Measurements from ENCODE around the gene GNLY. TPM values are rescaled to one million over a fixed set of nuclear protein-coding genes. Genes with fewer than 3 reads are reported as not detected.
"Not testable (repeated sequence)": the region's sequence is repeated elsewhere in the genome, so short reads cannot be mapped to it uniquely, and the experiment has no call there.

Gene GNLY
- total RNA-seq, 4 donors from 2014 or later, result 0.63 to 4.2 (median 0.98) TPM; not detected in 1

DNA sequence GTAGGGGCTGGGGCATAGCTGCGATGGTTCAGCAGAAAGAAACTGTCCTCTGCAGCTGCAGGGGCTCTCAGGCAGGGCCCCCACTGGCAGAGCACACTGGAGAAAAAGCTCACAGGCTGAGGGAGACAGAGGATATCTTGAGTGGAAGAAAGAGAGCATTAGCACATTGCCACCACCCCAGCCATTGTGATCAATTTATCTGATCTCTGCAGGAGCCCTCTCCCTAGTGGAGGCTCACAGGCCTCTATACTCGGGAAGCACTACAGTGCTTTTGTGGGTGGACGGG, 25.4 kb upstream of the GNLY start:
- no peaks in the 10 kb centered on the region for H3K9me3 ChIP-seq
- TF ChIP-seq EP300 (IDR thresholded peaks at IDR 0.05) (no peak), CTCF (IDR thresholded peaks at IDR 0.05) (no peak), POLR2A (IDR thresholded peaks at IDR 0.05) (no peak)

GRCh38 chr2:85669549-85669948, 24.6 kb upstream of the GNLY start:
- whole genome bisulfite sequencing, 2 donors, result 73 to 85% methylated on average over 5 of the region's 5 CpGs
- Histone ChIP-seq H3K27me3 (no peaks in the 10 kb centered on the region), H3K9me3 (no peaks in the 10 kb centered on the region), H3K36me3 (no peaks in the 10 kb centered on the region), H3K27ac (no peak overlapping the region), H3K4me1 (no peaks in the 10 kb centered on the region), H3K4me3 (no peak overlapping the region)
- DNase-seq (ENCODE audit: low spot score in 2 of 2), result no peak
- no peak for TF ChIP-seq CTCF (IDR thresholded peaks at IDR 0.05)
- no peak for TF ChIP-seq POLR2A (IDR thresholded peaks at IDR 0.05)
- TF ChIP-seq EP300 (IDR thresholded peaks at IDR 0.05), result no peak

More for the DNA sequence above, 25.4 kb upstream of the GNLY start:
- Histone ChIP-seq H3K27me3 (no peaks in the 10 kb centered on the region), H3K4me3 (no peak overlapping the region), H3K36me3 (no peaks in the 10 kb centered on the region), H3K27ac (no peak overlapping the region), H3K4me1 (no peaks in the 10 kb centered on the region)
- 69 to 84% methylated on average over 3 of the region's 3 CpGs for WGBS, 2 donors
- no peak for DNase-seq (ENCODE audit: low spot score in 2 of 2)

GRCh38 chr2:85670416-85670815, 23.7 kb upstream of the GNLY start:
- 90 to 92% methylated on average over 13 of the region's 13 CpGs for WGBS, 2 donors
- not testable (repeated sequence) for H3K4me1 ChIP-seq; H3K27ac ChIP-seq; H3K36me3 ChIP-seq; H3K4me3 ChIP-seq; H3K9me3 ChIP-seq; H3K27me3 ChIP-seq; DNase-seq (ENCODE audit: low spot score in 2 of 2)

- no peak overlapping the region for H3K4me3 ChIP-seq
- no peaks in the 10 kb centered on the region for H3K36me3 ChIP-seq
- no peaks in the 10 kb centered on the region for H3K27me3 ChIP-seq
- no peaks in the 10 kb centered on the region for H3K9me3 ChIP-seq
- no peak for TF ChIP-seq CTCF (IDR thresholded peaks at IDR 0.05)
- no peak for TF ChIP-seq EP300 (IDR thresholded peaks at IDR 0.05)
- no peak for TF ChIP-seq POLR2A (IDR thresholded peaks at IDR 0.05)
- DNase-seq (ENCODE audit: low spot score in 2 of 2), result no peak
- WGBS, 2 donors, result 64 to 71% methylated on average over 9 of the region's 9 CpGs
- H3K27ac ChIP-seq, result no peak overlapping the region
- H3K4me1 ChIP-seq, result no peaks in the 10 kb centered on the region
Measured at GRCh38 chr2:85672456-85672855, 21.7 kb upstream of the GNLY start.

DNA sequence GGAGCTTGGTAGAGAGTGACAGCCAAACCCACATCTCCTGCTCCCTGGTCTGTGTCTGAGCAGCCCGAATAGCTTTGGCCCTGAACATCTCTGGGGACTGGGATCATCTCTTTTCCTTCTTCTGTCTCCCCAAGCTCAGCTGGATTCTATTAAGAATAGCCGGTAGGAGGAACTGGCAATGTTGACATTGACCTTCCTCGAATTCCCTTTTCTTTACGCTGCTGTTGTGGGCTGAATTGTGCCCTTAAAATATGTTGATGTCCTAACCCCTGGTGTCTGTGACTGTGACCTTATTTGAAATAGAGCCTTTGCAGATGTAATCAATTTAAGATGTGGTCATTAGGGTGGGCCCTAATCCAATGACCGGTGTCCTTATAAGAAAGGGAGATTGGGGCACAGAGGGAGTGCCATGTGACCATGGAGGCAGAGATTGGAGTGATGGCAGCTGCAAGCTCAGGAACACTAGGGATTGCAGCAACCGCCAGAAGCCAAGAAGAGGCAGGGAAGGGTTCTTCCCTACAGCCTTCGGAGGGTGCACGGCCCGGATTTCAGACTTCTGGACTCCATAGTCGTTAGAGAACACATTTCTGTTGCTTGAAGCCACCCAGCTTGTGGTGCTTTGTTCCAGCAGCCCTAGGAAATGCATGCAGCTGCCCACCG, 20.3 kb upstream of the GNLY start:
- WGBS, 2 donors, result 66 to 69% methylated on average over 11 of the region's 11 CpGs
- no peak for DNase-seq (ENCODE audit: low spot score in 2 of 2)
- Histone ChIP-seq H3K4me1 (peaks cover 0 to 6% (median 2%) of the 10 kb centered on the region in 4 donors), H3K27me3 (no peaks in the 10 kb centered on the region), H3K27ac (peak overlapping the region in 1 of 4 donors; percentile 8), H3K36me3 (no peaks in the 10 kb centered on the region), H3K4me3 (no peak overlapping the region), H3K9me3 (no peaks in the 10 kb centered on the region)
- TF ChIP-seq POLR2A (IDR thresholded peaks at IDR 0.05) (no peak), CTCF (IDR thresholded peaks at IDR 0.05) (no peak), EP300 (IDR thresholded peaks at IDR 0.05) (no peak)

DNA sequence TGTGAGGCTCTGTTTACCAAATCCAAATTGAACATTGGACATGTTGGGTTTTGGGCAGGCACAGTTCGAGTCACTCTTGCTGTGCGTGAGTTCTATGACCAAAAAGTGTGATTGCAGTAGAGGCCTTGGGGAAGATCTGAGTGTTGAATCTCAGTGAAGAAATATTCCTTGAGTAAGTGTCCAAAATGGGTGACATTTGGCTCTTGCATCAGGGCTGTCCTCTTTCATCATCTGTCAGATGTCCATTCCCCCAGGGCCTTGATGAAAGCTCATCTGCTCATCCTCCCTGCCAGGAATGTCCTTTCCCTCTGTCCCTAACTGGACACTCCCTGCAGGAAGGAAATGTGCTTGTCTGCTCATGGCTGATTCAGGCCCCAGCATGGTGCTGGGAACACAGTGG, 19.7 kb upstream of the GNLY start:
- Histone ChIP-seq H3K4me3 (no peak overlapping the region), H3K36me3 (no peaks in the 10 kb centered on the region), H3K9me3 (no peaks in the 10 kb centered on the region), H3K27ac (no peak overlapping the region), H3K27me3 (no peaks in the 10 kb centered on the region), H3K4me1 (peaks cover 0 to 12% (median 6%) of the 10 kb centered on the region in 4 donors)
- no peak for TF ChIP-seq CTCF (IDR thresholded peaks at IDR 0.05)
- peak in 1 of 2 donors; percentile 73 for TF ChIP-seq EP300 (IDR thresholded peaks at IDR 0.05)
- WGBS, 2 donors, result 92 to 93% methylated on average over 2 of the region's 2 CpGs
- no peak for DNase-seq (ENCODE audit: low spot score in 2 of 2)
